ENCODE data around the gene FLNA. TPM values are rescaled to one million over a fixed set of nuclear protein-coding genes. Genes with fewer than 3 reads are reported as not detected.
"Not testable (repeated sequence)": the region's sequence is repeated elsewhere in the genome, so short reads cannot be mapped to it uniquely, and the experiment has no call there.

Gene FLNA
- total and polyA plus RNA-seq, 5 donors from 2014 or later: 219 to 1,918 (median 277) TPM

GRCh38 chrX:154397888-154398667, 23.6 kb upstream of the FLNA start, which contains the start of gene RPL10:
RPL10 (plus strand) TSS chrX:154398377; CDS start chrX:154398520, 143 bp downstream.
- H3K4me1 Mint-ChIP-seq: peaks cover 4 to 31% (median 8%) of the 10 kb centered on the region in 4 donors
- Histone ChIP-seq H3K36me3 (ENCODE audit: control insufficient read depth, insufficient read depth, low read length) (peaks cover 9% of the 10 kb centered on the region), H3K4me1 (ENCODE audit: control insufficient read depth, insufficient read depth, low read length, poor library complexity, severe bottlenecking) (peaks cover 19% of the 10 kb centered on the region), H3K27ac (ENCODE audit: insufficient read depth, low read length, poor library complexity, severe bottlenecking) (peak within 1 kb of the TSS; percentile 95), H3K27me3 (ENCODE audit: control insufficient read depth, insufficient read depth, low read length) (no peaks in the 10 kb centered on the region), H3K9me3 (ENCODE audit: control insufficient read depth in 2 of 2, low read length in 2 of 2) (no peaks in the 10 kb centered on the region), H3K4me3 (ENCODE audit: low read depth, low read length) (peak within 1 kb of the TSS; percentile 95)
- ATAC-seq (ENCODE audit: low read depth in 2 of 2) (peak; percentile 78 to 84), DNase-seq (peak; percentile 82 to 95 (median 89))
- H3K9me3 Mint-ChIP-seq: no peaks in the 10 kb centered on the region
- peaks cover 15% of the 10 kb centered on the region for H3K27me3 Mint-ChIP-seq
- H3K36me3 Mint-ChIP-seq: peaks cover 14% of the 10 kb centered on the region
- peak within 1 kb of the TSS; percentile 94 to 99 (median 97) for H3K4me3 Mint-ChIP-seq
- peak within 1 kb of the TSS; percentile 99 to 100 (median 99) for H3K27ac Mint-ChIP-seq

GRCh38 chrX:154396973-154397887, 22.8 kb upstream of the FLNA start:
- peak; percentile 29 for ATAC-seq (ENCODE audit: low read depth in 2 of 2)
- Mint-ChIP-seq H3K36me3 (peaks cover 14% of the 10 kb centered on the region), H3K27ac (peak overlapping the region; percentile 99 to 100 (median 99)), H3K27me3 (peaks cover 12% of the 10 kb centered on the region), H3K4me3 (peak overlapping the region; percentile 94 to 99 (median 97)), H3K9me3 (no peaks in the 10 kb centered on the region), H3K4me1 (peaks cover 4 to 31% (median 8%) of the 10 kb centered on the region in 4 donors)
- peak overlapping the region; percentile 95 for H3K27ac ChIP-seq (ENCODE audit: insufficient read depth, low read length, poor library complexity, severe bottlenecking)
- H3K9me3 ChIP-seq (ENCODE audit: control insufficient read depth in 2 of 2, low read length in 2 of 2): no peaks in the 10 kb centered on the region
- peaks cover 9% of the 10 kb centered on the region for H3K36me3 ChIP-seq (ENCODE audit: control insufficient read depth, insufficient read depth, low read length)
- H3K4me1 ChIP-seq (ENCODE audit: control insufficient read depth, insufficient read depth, low read length, poor library complexity, severe bottlenecking): peaks cover 19% of the 10 kb centered on the region
- H3K4me3 ChIP-seq (ENCODE audit: low read depth, low read length): peak overlapping the region; percentile 19
- DNase-seq: peak in 2 of 3 donors; percentile 37 to 64
- no peaks in the 10 kb centered on the region for H3K27me3 ChIP-seq (ENCODE audit: control insufficient read depth, insufficient read depth, low read length)

DNA sequence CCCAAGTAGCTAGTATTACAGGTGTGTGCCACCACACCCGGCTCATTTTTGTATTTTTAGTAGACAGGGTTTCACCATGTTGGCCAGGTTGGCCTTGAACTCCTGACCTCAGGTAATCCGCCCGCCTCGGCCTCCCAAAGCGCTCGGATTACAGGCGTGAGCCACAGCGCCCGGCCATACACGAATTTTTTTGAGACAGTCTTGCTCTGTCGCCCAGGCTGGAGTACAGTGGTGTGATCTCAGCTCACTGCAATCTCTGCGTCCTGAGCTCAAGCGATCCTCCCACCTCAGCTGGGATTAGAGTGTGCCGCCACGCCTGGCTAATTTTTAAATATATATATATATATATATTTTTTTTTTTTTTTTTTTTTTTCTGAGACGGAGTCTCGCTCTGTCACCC, 21.9 kb upstream of the FLNA start:
- H3K9me3 ChIP-seq (ENCODE audit: control insufficient read depth in 2 of 2, low read length in 2 of 2); H3K4me3 ChIP-seq (ENCODE audit: low read depth, low read length); ATAC-seq (ENCODE audit: low read depth in 2 of 2); H3K9me3 Mint-ChIP-seq; DNase-seq; H3K36me3 ChIP-seq (ENCODE audit: control insufficient read depth, insufficient read depth, low read length); H3K27ac Mint-ChIP-seq; H3K27me3 ChIP-seq (ENCODE audit: control insufficient read depth, insufficient read depth, low read length); H3K27ac ChIP-seq (ENCODE audit: insufficient read depth, low read length, poor library complexity, severe bottlenecking): not testable (repeated sequence)
- H3K4me1 Mint-ChIP-seq: peaks cover 4 to 30% (median 8%) of the 10 kb centered on the region in 4 donors
- H3K27me3 Mint-ChIP-seq: peaks cover 11% of the 10 kb centered on the region
- H3K4me1 ChIP-seq (ENCODE audit: control insufficient read depth, insufficient read depth, low read length, poor library complexity, severe bottlenecking): peaks cover 19% of the 10 kb centered on the region
- H3K4me3 Mint-ChIP-seq: peak overlapping the region in 2 of 4 donors; percentile 35 to 68
- peaks cover 14% of the 10 kb centered on the region for H3K36me3 Mint-ChIP-seq

DNA sequence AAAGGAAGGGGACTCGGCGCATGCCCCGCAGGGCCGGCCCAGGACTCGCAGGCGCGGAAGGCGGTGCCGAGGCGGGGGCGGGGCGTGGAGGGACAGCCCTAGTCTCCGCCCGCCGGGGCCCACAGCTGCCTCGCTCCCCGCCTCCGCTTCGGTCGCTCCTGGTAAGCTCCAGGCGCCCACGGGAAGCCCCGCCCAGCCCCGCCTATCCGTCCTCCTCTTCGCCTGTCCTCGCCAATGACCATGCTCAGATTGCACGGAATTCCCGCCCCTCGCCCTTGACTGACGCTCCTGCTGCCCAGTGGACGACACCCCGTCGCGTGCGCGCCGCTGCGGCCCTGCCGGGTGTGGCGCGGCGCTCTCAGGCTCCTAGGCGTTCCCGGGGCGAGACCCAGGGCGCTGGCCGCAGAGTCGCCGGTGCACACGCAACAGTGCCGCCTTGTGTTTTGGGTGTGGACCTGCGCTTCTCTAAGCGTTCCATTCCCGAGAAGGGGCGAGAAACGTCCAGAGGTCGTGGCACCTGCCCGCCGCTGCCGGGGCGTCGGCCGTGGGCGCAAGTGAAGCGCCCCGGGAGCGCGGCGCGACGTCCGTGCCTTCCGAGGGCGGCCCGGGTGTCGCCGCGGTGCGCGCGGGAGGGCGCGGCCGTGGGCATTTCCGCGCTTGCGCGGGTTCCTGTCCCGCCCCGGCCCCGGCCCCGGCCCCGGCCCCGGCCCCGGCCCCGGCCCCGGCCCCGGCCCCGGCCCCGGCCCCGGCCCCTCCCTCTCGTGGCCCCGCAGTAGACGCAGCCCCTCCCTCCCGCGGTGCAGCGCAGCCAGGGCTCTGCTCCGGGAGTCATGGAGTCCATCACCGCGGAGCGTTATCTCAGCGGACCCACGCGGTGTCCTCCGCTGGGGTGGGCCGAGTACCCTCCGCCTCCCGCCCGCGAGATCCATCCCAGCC, 15.6 kb upstream of the FLNA start:
- H3K9me3 ChIP-seq (ENCODE audit: control insufficient read depth in 2 of 2, low read length in 2 of 2); H3K27me3 Mint-ChIP-seq; H3K4me3 ChIP-seq (ENCODE audit: low read depth, low read length); H3K9me3 Mint-ChIP-seq; H3K4me1 ChIP-seq (ENCODE audit: control insufficient read depth, insufficient read depth, low read length, poor library complexity, severe bottlenecking); H3K36me3 Mint-ChIP-seq; H3K27ac Mint-ChIP-seq; H3K36me3 ChIP-seq (ENCODE audit: control insufficient read depth, insufficient read depth, low read length); H3K4me1 Mint-ChIP-seq; H3K27ac ChIP-seq (ENCODE audit: insufficient read depth, low read length, poor library complexity, severe bottlenecking); H3K27me3 ChIP-seq (ENCODE audit: control insufficient read depth, insufficient read depth, low read length); H3K4me3 Mint-ChIP-seq: not testable (repeated sequence)
- DNase-seq (peak in 1 of 3 donors; percentile 65), ATAC-seq (ENCODE audit: low read depth in 2 of 2) (peak; percentile 78 to 80)

- not testable (repeated sequence) for H3K36me3 ChIP-seq (ENCODE audit: control insufficient read depth, insufficient read depth, low read length); H3K4me3 Mint-ChIP-seq; H3K36me3 Mint-ChIP-seq; H3K27me3 Mint-ChIP-seq; H3K27me3 ChIP-seq (ENCODE audit: control insufficient read depth, insufficient read depth, low read length); H3K9me3 ChIP-seq (ENCODE audit: control insufficient read depth in 2 of 2, low read length in 2 of 2); H3K9me3 Mint-ChIP-seq; ATAC-seq (ENCODE audit: low read depth in 2 of 2); H3K27ac ChIP-seq (ENCODE audit: insufficient read depth, low read length, poor library complexity, severe bottlenecking); H3K4me1 Mint-ChIP-seq; H3K4me1 ChIP-seq (ENCODE audit: control insufficient read depth, insufficient read depth, low read length, poor library complexity, severe bottlenecking); H3K4me3 ChIP-seq (ENCODE audit: low read depth, low read length); H3K27ac Mint-ChIP-seq; DNase-seq
Observed at GRCh38 chrX:154388649-154389048, 14.2 kb upstream of the FLNA start.

DNA sequence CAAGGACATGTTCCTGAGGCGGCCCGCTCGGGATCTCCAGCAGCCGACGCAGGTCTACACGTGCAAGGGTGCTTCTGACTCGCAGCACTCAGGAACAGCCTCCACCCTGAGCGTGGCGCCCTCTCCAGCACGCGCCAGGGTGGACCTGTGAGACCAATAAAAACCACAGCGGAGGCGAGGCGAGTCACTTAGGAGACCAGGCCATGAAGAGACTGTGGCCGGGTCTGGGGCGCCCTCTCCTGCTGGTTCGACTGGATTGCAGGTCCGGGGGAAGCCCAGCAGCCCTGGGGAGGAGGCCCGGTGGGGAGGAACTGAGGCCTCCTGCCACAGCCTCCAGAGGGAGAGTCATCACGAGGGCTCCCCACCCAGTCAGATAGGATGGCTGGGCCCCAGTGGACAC, 13.7 kb upstream of the FLNA start:
- not testable (repeated sequence) for H3K9me3 Mint-ChIP-seq; H3K4me1 ChIP-seq (ENCODE audit: control insufficient read depth, insufficient read depth, low read length, poor library complexity, severe bottlenecking); H3K4me3 Mint-ChIP-seq; H3K27ac Mint-ChIP-seq; H3K27me3 ChIP-seq (ENCODE audit: control insufficient read depth, insufficient read depth, low read length); H3K4me3 ChIP-seq (ENCODE audit: low read depth, low read length); H3K4me1 Mint-ChIP-seq; H3K36me3 ChIP-seq (ENCODE audit: control insufficient read depth, insufficient read depth, low read length); H3K9me3 ChIP-seq (ENCODE audit: control insufficient read depth in 2 of 2, low read length in 2 of 2); H3K36me3 Mint-ChIP-seq; DNase-seq; H3K27ac ChIP-seq (ENCODE audit: insufficient read depth, low read length, poor library complexity, severe bottlenecking); H3K27me3 Mint-ChIP-seq
- peak; percentile 29 to 33 for ATAC-seq (ENCODE audit: low read depth in 2 of 2)

DNA sequence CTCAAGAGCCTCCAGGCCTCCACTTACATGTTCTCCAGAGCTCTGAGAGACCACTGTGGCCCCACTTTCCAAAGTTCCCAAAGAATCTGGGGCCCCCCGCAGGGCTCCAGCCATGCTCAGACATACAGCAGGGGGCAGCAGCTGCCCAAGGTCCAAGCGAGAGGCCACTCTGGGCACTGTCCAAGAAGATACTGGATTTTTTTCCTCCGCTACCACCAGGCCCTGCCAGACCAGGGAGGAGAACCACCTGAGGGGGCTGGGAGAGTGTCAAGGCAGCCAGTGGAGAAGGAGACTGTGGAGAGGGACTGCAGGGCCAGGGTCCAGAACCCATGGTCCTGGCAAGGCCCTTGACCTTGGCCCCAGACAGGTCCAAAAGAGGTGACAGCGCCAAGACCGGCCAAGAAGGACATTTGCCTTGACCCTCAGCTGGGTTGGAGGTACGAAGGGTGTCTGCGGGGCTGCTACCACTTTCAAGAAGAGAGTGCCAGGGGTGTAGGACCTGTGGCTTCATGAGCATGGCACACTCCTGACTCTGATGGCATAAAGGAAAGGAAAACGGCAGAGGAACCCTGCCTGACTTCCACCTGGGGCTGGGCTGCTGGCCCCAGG, 10.0 kb upstream of the FLNA start:
- no peak for DNase-seq
- H3K4me1 Mint-ChIP-seq: peaks cover 0 to 12% (median under 1%) of the 10 kb centered on the region in 4 donors
- H3K9me3 ChIP-seq (ENCODE audit: control insufficient read depth in 2 of 2, low read length in 2 of 2): no peaks in the 10 kb centered on the region
- H3K27me3 Mint-ChIP-seq: no peaks in the 10 kb centered on the region
- H3K27ac ChIP-seq (ENCODE audit: insufficient read depth, low read length, poor library complexity, severe bottlenecking): no peak overlapping the region
- H3K4me3 Mint-ChIP-seq: no peak overlapping the region
- H3K9me3 Mint-ChIP-seq: peaks cover 0 to 2% (median 0%) of the 10 kb centered on the region in 7 donors
- H3K27ac Mint-ChIP-seq: peak overlapping the region in 1 of 3 donors; percentile 55
- no peaks in the 10 kb centered on the region for H3K36me3 Mint-ChIP-seq
- no peak overlapping the region for H3K4me3 ChIP-seq (ENCODE audit: low read depth, low read length)
- peaks cover 10% of the 10 kb centered on the region for H3K4me1 ChIP-seq (ENCODE audit: control insufficient read depth, insufficient read depth, low read length, poor library complexity, severe bottlenecking)
- peaks cover 4% of the 10 kb centered on the region for H3K36me3 ChIP-seq (ENCODE audit: control insufficient read depth, insufficient read depth, low read length)
- ATAC-seq (ENCODE audit: low read depth in 2 of 2): no peak
- no peaks in the 10 kb centered on the region for H3K27me3 ChIP-seq (ENCODE audit: control insufficient read depth, insufficient read depth, low read length)

Data from CD4-positive, CD25-positive, alpha-beta regulatory T cell (primary cell).